ENCODE data around the gene EDAR.

EDAR gene

DNA sequence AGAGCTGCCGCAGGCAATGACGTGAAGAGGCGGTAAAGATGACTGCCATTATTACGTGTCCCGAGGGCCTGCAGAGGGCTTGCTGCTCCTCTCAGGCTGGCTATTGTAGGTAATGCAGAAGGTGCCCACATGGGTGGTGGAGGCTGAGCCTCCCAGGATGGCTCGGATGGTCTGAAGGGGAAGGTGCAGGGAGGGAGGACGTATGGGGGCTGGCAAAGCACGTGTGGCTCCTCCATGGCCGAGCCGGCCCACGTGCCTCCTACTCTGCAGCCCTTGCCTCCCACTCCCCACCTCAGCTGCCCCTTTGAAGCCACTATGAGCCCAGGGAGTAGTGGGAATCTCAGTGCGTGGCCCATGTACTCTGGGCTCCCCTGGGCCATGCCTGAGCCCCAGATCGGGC is 48.9 kb downstream of the EDAR start:
- no peak for DNase-seq

DNA sequence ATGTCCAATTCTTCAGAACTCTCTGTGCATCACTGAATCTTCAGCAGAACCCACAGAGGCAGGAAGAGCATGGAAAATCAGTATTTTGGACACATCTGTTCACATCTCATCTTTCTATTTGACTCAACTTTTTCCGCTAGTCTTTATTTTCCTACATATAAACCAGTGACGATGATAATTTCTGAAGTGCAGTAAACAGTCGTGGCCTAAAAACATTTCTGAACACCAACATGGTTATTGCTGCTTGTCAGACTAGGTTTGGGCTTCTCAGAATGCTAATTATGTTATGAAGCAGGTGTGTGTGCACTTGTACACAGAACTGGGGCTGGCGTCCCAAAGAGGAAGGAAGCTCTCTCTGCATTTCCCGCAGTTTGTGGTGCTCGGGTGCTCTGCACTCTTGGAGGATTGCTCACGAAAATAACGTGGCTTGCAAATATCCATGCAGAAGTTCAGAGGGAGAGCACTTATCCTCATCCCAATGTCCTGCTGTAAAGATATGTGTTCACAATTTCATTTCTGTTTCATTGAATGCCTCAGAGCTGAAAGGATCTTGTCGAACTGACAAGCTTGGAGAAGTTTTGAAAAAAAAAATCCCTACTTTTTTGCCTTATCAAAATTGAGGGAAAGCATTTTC is 50.8 kb downstream of the EDAR start:
- no peak for DNase-seq

DNA sequence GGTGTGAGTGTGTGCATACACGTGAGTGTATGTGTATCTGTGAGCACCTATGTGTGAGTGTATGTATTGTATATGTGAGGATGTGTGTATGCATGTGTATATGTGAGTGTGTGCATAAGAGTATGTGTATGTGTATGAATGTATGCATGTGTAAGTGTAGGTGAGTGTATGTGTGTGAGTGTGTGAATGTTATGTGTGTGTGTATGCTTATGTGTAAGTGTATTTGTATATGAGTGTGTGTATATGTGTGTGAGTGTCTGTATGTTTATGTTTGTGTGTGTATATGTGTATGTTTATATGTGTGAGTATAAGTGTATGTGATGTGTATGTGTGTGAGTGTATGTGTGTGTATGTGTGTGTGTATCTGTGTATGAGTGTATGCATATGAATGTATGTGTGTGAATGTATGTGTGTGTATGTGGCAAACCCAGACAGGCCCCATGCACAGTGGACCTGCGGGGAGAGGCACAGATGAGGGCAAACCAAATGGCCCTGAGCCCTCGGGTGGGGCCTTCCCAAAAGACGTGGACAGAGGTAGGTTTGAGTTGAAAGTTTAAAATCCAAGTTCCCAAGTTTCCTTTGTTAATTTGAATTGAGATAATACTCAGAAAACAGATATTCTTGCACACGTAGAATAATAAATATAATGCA is 51.5 kb downstream of the EDAR start:
- DNase-seq, result no peak

DNA sequence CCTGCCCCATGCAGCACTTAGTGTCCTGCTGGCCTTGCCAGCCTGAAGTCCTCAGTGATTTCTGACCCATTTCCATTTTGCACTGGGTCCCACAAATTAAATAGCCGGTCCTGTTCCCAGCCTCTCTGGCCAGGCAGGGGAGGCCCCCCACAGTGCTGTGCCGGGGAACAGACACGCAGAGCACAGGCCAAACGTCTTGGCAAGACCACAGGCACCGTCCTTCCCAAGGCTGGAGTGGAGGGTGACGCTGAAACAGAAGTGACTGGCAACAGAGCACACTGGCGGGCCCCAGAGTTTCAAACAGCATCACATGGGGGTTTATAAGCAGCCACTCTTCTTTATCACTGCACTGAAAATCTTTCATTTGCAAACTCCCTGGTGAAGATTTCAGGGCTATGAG is 52.2 kb downstream of the EDAR start:
- DNase-seq, result peak in 9 of 14 donors; percentile 7 to 53 (median 28)

DNA sequence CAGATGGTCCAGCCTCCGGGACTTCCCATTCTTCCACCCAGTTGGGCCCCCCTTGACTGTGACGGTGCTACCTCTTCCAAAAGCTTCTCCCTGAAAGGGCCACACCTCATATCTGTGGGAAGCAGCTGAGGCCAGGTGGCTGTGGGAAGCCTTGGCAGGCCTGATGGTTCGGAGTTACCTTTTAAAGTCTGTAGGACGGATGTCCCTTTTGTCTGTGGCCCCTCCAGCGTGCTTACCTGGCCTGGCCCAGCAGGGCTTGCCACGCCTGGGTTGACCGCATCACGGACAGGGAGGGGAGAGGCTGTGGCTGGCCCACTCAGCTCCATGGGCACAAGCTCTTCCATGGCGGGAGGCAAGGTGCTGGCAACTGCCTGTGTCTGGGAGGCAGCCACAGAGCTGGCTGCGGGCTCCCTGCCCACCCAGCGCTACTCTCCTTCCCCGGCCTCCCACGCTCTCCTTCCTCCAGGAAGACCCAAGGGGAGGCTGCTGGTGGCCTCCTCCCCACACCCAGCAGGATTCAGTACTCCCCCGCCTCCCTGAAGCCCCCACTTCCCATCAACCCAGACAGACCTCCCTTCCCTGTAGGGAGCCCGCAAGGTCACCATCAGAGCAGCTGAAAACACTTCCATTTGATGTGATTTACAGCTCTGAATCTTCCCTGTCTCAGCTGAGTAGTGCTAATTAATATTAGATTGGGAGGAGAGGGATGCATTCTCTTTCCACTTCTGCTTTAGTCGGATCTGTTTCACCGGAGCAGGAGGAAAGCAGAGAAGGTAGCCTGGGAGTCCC is 52.8 kb downstream of the EDAR start:
- DNase-seq, result no peak

DNA sequence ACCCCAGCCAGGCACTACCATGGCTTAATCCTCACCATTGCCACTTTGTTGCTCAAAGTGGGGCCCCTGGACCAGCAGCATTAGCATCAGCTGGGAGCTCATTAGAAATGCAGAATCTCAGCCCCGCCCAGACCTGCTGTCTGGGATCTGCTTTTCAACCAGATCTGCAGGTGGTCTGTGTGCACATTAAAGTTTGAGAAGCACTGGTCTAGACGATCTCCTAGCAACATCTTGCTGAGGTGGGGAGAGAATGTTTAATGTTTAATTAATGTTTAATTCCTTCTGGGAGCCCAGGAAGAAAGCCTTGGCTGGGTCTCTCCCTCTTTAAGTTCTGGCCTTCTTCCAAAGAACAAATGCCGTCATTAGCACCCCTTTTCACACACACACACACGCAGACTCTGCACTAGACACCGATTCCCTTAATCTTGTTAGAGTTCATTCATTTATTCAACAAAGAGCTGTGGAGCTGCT is 53.7 kb downstream of the EDAR start:
- no peak for DNase-seq

DNA sequence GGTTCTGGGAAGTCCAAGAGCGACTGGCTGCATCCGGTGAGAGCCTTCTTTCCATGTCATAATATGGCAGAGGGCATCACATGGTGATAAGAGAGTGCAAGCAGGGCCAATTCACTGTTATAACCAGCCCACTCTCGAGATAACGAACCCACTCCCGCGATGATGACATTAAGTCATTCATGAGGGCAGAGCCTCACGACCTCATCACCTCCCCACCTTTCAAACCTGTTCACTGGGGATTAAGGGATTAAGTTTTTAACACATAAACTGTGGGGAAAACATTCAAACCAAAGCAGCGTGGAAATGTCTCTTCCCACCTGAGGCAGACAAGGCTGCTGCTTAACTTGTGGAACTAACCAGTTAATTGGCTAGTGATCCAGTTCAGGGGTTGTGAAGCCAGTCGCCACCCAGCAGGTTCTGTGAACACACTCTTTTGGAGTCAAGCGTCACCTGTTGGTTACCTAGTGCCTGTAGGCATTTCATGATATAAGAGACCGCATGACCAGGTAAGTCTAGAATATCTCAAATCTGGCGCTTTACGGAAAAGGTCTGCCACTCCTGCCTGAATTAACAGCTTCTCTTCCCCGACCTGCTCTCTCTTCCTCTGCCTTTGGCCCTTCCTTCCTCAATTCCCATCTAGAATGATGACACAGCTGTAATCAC is 54.3 kb downstream of the EDAR start:
- no peak for DNase-seq

DNA sequence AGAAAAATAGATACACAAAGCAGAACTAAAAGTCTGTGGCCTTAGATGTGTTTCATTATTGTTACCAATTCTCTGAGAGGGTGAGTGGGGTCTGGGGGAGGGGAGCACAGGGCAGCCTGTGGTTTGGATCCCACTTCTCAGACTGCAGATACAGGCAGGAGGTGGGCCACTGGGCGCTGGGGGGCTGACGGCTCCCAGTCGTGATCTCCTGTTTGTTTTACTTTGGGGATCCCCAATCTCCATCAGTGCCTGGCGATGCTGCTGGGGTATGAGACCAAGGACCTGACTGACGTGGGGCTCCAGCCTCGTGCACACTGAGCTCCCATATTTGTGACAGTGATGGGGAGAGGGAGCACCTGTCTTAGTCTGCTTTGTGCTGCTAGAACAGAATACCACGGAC is 54.9 kb downstream of the EDAR start:
- DNase-seq, result no peak

DNA sequence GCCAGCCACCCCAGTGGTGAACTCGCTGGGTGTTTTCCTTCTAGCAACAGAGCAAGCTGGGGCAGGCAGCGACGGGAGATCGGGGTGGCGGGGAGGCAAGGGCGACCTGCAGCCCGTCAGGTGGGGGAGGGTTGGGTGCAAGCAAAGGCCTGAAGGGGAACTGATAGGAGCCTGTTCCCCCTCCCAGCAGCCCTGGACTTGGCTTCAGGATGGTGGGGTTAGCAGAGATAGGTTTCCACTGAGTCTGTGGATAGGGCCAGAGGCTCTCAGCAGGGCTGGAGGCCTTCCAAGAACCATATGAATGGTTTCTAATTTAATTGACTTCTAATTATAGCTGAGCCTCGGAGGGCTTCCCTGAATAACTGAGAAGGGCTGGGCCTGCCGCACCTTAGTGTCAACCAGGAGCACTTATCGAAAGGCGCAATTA is 55.3 kb downstream of the EDAR start:
- no peak for DNase-seq

DNA sequence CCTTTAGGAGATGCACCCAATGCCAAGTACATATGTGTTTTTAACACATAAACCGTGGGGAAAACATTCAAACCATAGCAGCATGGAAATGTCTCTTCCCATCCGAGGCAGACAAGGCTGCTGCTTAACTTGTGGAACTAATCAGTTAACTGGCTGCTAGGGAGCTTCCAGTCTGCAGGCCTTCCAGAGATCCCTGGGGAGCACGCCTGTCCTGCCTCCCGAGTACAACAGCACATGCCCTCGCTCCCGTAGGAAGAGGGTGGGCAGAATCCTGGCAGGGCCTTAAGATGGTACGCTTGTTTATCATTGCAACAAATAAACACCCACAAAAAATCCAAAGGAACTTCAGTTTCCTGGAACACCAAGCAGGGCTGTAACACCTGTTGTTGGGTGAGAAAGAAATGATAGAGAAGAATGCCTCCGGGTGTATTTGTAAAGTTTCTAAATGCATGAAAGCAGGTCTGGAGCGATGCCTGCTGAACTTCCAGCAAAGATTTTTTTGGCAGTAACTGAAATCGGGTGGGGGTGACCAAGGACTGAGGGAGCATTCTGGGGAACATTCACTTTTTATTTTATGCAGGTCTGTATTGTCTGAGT is 56.2 kb downstream of the EDAR start:
- no peak for DNase-seq

DNA sequence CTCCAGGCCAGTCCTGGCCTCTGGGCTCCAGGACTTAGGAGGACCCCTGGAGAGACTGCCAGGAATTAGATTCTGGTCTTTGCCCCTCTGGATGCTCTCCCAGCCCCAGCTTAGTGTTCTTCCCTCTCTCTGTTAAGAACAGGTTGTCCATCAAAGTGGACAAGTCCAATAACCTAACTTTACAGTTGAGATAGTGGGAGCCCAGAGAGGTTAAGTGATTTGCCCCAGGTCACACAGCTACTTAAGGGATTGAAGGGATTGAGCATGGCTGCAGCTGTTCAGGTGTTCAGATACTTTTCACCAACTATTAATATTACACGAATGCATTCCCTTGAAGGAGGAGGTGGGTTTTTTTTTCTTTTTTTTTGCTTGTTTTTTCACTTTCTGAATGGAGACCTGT is 57.6 kb downstream of the EDAR start:
- no peak for DNase-seq

DNA sequence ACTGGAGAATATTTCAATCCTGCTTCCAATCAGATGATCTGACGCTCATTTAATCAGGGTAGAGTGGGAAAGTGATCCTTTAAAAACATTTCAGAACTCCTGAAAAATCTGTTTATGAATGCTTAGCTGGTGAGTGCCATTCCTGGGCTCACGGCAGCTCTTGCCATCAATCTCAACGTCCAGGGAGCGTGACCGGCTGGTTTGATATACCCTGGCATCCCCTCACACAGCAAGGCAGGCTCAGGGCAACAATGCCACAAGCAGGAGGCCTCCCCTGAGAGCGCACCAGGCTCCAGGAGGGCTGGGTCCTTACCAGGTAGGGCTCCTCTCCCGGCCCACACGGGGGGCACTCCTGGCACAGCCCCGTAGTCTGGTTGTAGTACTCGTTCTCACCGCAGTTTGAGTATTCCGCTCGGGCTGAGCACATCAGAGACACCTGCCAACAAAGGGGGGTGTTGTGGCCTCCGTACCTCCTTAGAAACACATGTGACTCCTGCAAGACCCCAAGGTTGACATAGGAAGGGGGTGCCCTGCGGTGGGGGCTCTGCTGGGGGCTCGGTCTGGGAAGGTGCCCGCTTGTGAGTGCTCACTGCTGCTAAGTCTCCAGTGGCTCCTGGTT is 59.1 kb downstream of the EDAR start:
- DNase-seq, result no peak

DNA sequence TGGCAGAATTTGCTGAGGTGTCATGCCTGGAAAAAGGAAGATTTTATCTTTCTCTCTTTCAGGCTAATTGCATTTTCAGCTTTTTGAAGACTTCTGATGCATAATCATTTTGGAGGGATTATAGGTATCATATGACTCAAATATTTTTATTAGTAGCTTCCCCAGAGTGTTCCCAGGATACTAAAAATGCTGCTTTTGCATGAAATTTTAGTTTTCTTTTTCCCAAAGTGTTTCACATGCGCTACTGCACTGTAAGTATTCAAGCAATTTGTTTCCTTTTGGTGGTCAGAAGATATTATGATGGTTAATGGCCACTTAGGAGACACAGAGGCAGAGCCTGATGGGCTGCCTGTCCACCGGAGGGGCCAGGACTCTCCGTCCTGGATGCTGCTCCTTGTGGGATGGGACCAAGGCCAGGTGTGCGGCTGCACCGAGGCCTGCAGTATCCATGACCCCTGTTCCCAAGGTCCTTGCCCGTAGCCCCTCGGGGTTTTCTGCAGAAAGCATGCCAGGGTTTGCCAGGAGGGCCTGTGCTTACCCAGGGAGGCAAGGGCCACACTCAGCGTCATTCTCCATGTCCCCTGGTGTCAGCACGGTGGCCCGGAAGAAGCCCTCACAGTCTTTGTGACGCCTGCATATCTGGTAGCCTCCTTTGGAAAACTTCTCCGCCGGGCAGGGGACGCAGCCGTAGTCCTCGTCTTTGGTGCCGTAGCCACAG is 60.2 kb downstream of the EDAR start:
- no peak for DNase-seq

DNA sequence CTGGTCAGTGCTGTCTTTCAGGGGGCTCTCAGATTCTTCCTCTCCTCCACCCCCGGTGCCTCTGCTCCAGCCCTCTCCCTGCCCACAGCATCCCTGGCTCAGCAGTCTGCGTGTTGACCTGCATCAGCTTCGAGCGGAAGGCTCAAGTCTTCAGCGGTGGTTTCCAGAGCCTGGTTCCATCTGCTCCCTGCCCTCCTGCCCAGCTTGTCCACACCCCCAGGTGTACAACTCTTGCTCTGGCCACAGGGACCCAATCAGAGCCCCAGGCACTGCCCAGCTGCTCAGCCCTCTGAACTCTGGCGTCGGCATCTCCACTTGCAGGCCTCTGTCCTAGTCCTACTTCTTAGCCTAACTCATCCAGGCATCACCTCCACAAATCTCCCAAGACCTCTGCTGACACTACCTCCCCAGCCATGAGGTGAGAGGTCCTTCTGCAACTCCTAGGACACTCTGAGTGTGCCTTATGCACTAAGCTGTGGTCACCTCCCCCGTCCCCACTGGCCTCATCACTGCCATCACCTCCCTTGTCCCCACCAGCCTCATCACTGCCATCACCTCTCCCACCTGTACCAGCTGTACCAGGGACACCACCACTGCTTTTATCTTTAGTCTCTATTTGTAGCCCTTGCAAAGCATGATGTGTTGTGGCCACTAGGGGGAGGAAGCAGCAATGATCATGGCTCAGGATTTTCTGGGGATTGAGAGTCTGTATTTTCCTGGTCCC is 60.9 kb downstream of the EDAR start:
- DNase-seq, result peak in 1 of 14 donors; percentile 8

DNA sequence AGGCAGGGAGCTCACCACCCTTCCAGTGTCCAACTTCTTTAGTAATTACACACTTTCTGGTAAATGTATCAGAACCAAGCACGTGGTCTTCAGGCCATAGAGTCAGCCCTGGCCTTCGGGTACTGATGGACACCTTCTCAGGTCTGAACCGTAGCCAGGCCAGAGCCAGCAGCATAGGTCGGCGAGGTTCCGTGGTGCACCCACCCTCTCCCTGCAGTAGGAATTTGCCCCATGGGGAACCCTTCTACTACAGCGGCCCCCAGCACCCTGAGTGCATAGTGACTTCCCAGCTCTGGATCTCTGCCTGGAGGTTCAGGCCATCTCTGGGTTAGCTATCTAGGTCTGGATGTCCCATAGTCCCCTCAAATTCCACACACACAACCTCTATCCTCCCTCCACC is 61.6 kb downstream of the EDAR start:
- no peak for DNase-seq

DNA sequence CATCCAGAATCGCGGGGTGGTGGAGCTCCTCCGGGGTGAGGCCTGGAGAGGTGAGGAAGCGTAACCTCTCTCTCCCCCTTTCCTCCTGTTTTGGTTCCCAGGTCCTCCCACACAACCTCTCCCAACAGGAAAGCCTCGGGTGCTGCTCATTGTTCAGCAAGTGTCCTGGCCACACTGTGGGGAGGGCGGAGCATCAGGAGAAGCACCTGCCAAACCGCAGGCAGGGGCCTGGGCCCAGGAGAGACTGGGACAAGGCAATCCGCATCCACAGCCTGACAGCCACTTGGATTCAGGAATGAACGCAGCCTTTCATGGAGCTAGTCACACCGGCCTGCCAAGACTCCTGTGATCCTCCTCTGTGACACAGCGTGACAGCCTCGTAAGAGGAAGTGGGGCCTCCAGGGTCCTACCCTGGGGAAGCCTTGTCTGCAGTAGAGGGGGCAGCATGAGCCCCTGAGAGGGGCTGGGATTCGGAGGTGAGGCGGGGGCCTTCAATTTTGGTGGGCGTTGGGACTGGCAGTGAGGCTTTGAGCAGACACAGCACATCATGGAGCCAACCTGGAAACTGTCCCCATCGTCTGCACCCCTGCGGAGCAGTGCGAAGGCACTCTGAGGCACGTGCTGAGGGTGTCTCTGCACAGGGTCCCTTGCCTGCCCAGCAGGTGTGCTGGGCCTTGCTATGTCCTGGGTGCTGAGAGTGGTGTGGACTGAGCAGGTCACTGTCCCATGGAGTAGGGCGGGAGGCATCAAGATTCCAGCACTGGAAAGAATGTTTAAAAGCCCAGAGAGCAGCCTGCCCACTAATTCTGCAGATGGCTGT is 62.2 kb downstream of the EDAR start:
- DNase-seq, result no peak

DNA sequence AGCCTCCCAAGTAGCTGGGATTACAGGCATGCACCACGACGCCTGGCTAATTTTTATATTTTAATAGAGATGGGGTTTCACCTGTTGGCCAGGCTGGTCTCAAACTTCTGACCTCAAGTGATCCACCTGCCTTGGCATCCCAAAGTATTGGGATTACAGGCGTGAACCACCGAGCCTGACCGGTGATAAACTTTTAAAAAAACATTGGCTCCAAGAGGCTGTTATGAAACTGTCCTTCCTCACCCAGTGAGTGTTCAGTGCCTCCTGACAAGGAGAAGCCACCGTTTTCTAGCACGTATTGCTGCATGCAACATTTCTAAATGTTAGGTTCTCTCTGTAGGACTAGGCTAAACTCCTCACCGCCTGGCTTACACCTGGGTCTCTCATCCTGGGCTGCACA is 63.3 kb downstream of the EDAR start:
- no peak for DNase-seq

DNA sequence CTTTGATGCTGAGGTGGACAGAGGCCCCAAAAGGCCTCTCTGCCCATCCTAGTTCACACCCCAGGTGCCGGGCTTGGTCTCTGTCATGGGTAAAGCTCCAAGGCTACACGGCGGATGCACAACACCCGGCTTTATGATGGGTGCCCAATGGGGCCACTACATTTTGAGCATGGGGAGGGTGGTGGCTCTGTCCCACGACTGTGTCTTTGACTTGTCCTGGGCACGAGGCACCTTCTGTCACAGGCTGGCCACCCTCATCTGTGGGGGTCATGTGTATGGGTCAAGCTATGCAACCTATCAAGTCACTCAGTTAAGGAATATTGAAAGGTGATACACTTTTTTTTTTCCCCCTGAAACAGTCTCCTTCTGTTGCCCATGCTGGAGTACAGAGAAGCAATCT is 63.7 kb downstream of the EDAR start:
- no peak for DNase-seq

DNA sequence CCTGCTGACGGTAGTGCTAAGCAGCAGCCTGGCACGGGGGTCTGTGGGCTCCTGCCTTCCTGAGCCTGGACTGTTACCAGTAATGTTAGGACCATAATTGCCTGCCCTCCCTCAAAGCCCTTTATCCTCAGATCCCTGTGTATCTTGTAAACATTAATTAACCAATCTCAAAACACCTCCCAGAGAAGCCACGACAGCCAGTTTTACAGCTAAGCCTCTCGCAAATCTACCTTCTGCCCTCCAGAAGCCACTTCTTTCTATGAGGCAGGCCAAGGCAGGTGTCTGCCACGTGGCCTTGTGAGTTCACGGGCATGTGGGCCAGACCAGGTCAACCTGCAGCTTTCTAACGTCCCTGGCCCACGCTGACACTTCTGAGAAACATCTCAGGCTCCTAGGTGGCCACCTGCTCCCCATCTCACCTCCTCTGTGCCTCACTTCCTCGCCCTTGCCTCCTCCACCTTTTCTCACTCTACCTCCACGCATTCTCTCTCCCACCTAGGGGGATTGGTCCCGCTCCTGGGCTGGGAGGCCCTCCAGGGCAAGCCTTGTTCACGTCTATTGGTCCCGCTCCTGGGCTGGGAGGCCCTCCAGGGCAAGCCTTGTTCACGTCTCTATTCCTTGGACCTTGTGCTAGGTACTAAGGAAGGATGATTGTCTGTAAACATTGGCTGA is 64.3 kb downstream of the EDAR start:
- no peak for DNase-seq

Data from C1 segment of cervical spinal cord (tissue), 14 donors.